Activated CD8-positive, alpha-beta T cell treated with anti-CD3 and anti-CD28 coated beads for 36 hours (primary cell): ENCODE results near the gene CRTAC1. TPM values are rescaled to one million over a fixed set of nuclear protein-coding genes. Genes with fewer than 3 reads are reported as not detected.

Source experiments
- ATAC-seq: fragments of 200-7000 bp; cut with Tn5 transposase; one replicate; pipeline ENCODE4 v1.10.0; 2021; ENCODE audit warnings: mild to moderate bottlenecking, moderate library complexity
- CTCF ChIA-PET: fragments of 350-600 bp; sonication (Branson Sonifier 250); formaldehyde crosslinking; loops from one replicate; lab custom pipeline; 2021; ENCODE audit warnings: antibody characterized with exemption; lab: Charles Lee
- POLR2A ChIA-PET: fragments of 350-600 bp; sonication (Branson Sonifier 250); formaldehyde crosslinking; loops from one replicate; lab custom pipeline; 2021; ENCODE audit warnings: antibody characterized with exemption; lab: Charles Lee
- DNase-seq: peaks from one replicate; pipeline ENCODE4 v3.0.0-alpha.2; 2020
- H3K27ac Mint-ChIP-seq: one replicate; pipeline ENCODE4 v1.8.0; 2021; ENCODE audit warnings: mild to moderate bottlenecking, mixed read lengths
- H3K27me3 Mint-ChIP-seq: one replicate; pipeline ENCODE4 v1.8.0; 2021; ENCODE audit warnings: mixed read lengths
- H3K36me3 Mint-ChIP-seq: one replicate; pipeline ENCODE4 v1.8.0; 2021; ENCODE audit warnings: low read depth, mixed read lengths
- H3K4me1 Mint-ChIP-seq: one replicate; pipeline ENCODE4 v1.8.0; 2021; ENCODE audit warnings: low read depth, mixed read lengths
- H3K4me3 Mint-ChIP-seq: one replicate; pipeline ENCODE4 v1.8.0; 2021; ENCODE audit warnings: mild to moderate bottlenecking, moderate library complexity, mixed read lengths
- H3K9me3 Mint-ChIP-seq: one replicate; pipeline ENCODE4 v1.8.0; 2021; ENCODE audit warnings: mixed read lengths
- CTCF ChIP-seq: fragments of 200-600 bp; IDR thresholded peaks from one replicate; pipeline ENCODE4 v1.8.0; 2022; ENCODE audit warnings: antibody characterized with exemption, mild to moderate bottlenecking
- intact Hi-C: fragments of 100-400 bp; cut with micrococcal nuclease; formaldehyde crosslinking; loops from one replicate; pipeline ENCODE4 v1.10.0; 2022
- total RNA-seq, 2 experiments: library from RNA; stranded (reverse); gene quantifications; one replicate each; pipeline ENCODE4 v1.2.3, GENCODE V29; 2021

CRTAC1 gene
- total RNA-seq, 2 experiments from 2014 or later = not detected

GRCh38 chr10:97939446-97939990 is 90.9 kb downstream of the CRTAC1 start:
- TF ChIP-seq CTCF = no peak
- DNase-seq (no peak), ATAC-seq (no peak)
- Mint-ChIP-seq H3K4me1 (no peaks in the 10 kb centered on the region), H3K27me3 (peaks cover 19% of the 10 kb centered on the region), H3K9me3 (peaks cover 4% of the 10 kb centered on the region), H3K4me3 (no peak overlapping the region), H3K36me3 (no peaks in the 10 kb centered on the region), H3K27ac (no peak overlapping the region)
- ChIA-PET POLR2A (no interaction called here), CTCF (interaction anchor here (1.1 to 1.4 kb wide), 2 partner anchors 103 to 230 kb away, joined by 3 to 4 read pairs; no protein-coding TSS in a partner anchor)
- intact Hi-C loops = no loop called here

- peaks cover 19% of the 10 kb centered on the region for H3K27me3 Mint-ChIP-seq
- ChIA-PET POLR2A (no interaction called here), CTCF (no interaction called here)
- peaks cover under 1% of the 10 kb centered on the region for H3K9me3 Mint-ChIP-seq
- no peaks in the 10 kb centered on the region for H3K4me1 Mint-ChIP-seq
- H3K4me3 Mint-ChIP-seq = no peak overlapping the region
- ATAC-seq (no peak), DNase-seq (no peak)
- no peaks in the 10 kb centered on the region for H3K36me3 Mint-ChIP-seq
- intact Hi-C loops = no loop called here
- TF ChIP-seq CTCF = no peak
- H3K27ac Mint-ChIP-seq = no peak overlapping the region
These were observed 92.5 kb downstream of the CRTAC1 start for GRCh38 chr10:97937928-97938327.

- CTCF ChIA-PET = no interaction called here
- POLR2A ChIA-PET = no interaction called here
These were observed 93.4 kb downstream of the CRTAC1 start for GRCh38 chr10:97937054-97937453.

GRCh38 chr10:97936126-97936525 is 94.3 kb downstream of the CRTAC1 start:
- H3K4me3 Mint-ChIP-seq = no peak overlapping the region
- ChIA-PET POLR2A (no interaction called here), CTCF (no interaction called here)
- no peak for ATAC-seq
- H3K9me3 Mint-ChIP-seq = no peaks in the 10 kb centered on the region
- peaks cover 10% of the 10 kb centered on the region for H3K27me3 Mint-ChIP-seq
- intact Hi-C loops = no loop called here
- H3K27ac Mint-ChIP-seq = no peak overlapping the region
- H3K4me1 Mint-ChIP-seq = no peaks in the 10 kb centered on the region
- DNase-seq = no peak
- H3K36me3 Mint-ChIP-seq = no peaks in the 10 kb centered on the region
- no peak for TF ChIP-seq CTCF

More at GRCh38 chr10:97937054-97937453, 93.4 kb downstream of the CRTAC1 start:
- TF ChIP-seq CTCF = no peak
- H3K36me3 Mint-ChIP-seq = no peaks in the 10 kb centered on the region
- no peak overlapping the region for H3K27ac Mint-ChIP-seq
- H3K4me3 Mint-ChIP-seq = no peak overlapping the region
- no peaks in the 10 kb centered on the region for H3K9me3 Mint-ChIP-seq
- intact Hi-C loops = no loop called here
- H3K27me3 Mint-ChIP-seq = peaks cover 18% of the 10 kb centered on the region
- ATAC-seq (no peak), DNase-seq (no peak)
- H3K4me1 Mint-ChIP-seq = no peaks in the 10 kb centered on the region

DNA sequence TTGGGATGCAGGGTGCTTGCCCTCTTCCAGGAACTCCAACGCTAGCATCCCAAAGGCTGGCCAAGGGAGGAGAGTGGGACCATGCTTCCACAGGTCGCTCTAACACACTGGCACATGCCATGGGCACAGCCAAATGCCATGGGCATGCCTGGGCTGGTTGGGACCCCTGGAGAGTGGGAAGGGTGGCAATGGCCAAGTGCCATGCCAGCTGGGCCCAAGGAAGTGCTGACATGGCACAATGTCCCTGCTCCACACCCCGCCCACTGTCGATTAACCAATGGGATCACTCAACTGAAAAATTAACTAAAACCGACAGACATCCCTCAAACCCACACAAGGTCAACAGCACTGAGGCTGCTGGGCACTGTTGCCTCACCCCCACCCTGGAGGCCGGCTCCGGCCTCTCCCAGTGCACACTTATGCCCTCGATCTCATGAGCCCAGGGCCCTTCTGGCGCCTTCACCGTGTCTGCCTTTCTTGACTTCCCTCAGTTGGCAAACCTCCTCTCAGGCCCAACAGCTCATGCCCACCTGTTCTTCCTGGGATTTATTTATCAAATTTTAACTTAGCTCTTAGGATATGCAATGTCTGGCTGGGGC is 97.4 kb downstream of the CRTAC1 start:
- intact Hi-C loops = no loop called here
- ATAC-seq (no peak), DNase-seq (no peak)
- TF ChIP-seq CTCF = no peak
- Mint-ChIP-seq H3K27me3 (peaks cover 7% of the 10 kb centered on the region), H3K36me3 (no peaks in the 10 kb centered on the region), H3K9me3 (no peaks in the 10 kb centered on the region), H3K27ac (no peak overlapping the region), H3K4me3 (no peak overlapping the region), H3K4me1 (no peaks in the 10 kb centered on the region)
- ChIA-PET CTCF (interaction anchor here (0.9 to 1.6 kb wide), 3 partner anchors 18 to 141 kb away, joined by 3 to 4 read pairs (median 4); no protein-coding TSS in a partner anchor), POLR2A (no interaction called here)
